Pulmonary artery endothelial cell (primary cell): ENCODE data around the gene FAM193A. TPM values are rescaled to one million over a fixed set of nuclear protein-coding genes. Genes with fewer than 3 reads are reported as not detected.

Experiments
- DNase-seq: peaks from one replicate; pipeline ENCODE4 v3.0.0-alpha.2; 2011; ENCODE audit warnings: low read depth, low spot score
- total RNA-seq: library from RNA; depleted of rRNA; stranded (reverse); fragments of >200 nt; gene quantifications from 2 replicates; pipeline ENCODE4 v1.2.3, GENCODE V29; 2014

The FAM193A gene, protein sequence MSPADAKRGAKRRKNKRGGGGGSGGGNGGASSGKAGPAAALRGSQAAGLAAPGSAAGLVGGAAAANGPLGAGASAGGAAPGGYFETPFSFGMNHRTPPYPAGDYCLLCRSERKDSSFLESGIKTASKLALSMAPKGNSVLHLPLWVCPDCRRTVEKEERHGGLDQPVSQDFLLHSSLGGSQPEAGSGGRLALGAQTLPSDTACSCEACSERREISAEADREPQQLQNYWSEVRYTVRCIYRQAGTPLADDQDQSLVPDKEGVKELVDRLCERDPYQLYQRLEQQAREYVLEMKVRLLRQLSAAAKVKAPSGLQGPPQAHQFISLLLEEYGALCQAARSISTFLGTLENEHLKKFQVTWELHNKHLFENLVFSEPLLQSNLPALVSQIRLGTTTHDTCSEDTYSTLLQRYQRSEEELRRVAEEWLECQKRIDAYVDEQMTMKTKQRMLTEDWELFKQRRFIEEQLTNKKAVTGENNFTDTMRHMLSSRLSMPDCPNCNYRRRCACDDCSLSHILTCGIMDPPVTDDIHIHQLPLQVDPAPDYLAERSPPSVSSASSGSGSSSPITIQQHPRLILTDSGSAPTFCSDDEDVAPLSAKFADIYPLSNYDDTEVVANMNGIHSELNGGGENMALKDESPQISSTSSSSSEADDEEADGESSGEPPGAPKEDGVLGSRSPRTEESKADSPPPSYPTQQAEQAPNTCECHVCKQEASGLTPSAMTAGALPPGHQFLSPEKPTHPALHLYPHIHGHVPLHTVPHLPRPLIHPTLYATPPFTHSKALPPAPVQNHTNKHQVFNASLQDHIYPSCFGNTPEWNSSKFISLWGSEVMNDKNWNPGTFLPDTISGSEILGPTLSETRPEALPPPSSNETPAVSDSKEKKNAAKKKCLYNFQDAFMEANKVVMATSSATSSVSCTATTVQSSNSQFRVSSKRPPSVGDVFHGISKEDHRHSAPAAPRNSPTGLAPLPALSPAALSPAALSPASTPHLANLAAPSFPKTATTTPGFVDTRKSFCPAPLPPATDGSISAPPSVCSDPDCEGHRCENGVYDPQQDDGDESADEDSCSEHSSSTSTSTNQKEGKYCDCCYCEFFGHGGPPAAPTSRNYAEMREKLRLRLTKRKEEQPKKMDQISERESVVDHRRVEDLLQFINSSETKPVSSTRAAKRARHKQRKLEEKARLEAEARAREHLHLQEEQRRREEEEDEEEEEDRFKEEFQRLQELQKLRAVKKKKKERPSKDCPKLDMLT (N-terminal part only)
- 7.0 and 7.7 TPM in 2 replicates for total RNA-seq

DNA sequence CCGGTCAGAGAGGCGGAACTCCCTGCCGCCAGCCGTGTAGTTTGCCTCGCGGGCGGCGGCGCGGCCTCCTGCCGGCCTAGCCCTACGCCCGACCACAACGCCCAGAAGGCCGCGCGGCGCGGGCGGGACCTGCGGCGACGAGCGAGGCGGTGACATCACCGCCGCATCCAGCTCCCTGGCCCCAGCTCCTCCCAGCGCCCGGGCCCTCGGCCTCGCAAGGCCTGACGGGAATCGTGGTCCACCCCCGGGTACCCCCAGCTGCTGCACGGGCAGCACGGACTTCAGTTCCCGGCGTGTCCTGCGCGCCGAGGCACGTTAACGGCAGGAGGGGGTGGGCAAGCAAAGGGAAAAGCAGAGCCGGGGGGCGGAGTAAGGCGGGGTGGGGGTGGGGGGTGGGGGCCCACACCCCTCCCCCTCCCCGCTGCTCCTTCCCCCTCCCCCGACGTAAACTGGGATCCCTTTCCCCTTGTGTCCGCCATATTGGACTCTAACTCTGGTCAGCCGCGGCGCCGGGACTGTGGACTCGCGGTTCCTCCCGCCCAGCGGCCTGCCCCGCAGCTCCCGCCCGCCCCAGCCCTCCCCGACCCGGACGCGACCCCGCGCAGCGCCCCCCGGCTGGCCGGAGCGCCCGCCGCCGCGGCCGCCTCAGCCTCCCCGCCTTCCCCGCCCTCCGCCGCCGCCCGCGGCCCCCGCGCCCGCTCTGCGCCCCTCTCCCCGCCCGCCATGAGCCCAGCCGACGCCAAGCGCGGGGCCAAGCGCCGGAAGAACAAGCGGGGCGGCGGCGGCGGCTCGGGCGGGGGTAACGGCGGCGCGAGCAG, at the start of gene FAM193A:
Gene FAM193A (plus strand): TSS at position 455 of the 818 bp plus-strand sequence. CDS start 269 bp downstream, at position 724.
- DNase-seq = peak; percentile 98

DNA sequence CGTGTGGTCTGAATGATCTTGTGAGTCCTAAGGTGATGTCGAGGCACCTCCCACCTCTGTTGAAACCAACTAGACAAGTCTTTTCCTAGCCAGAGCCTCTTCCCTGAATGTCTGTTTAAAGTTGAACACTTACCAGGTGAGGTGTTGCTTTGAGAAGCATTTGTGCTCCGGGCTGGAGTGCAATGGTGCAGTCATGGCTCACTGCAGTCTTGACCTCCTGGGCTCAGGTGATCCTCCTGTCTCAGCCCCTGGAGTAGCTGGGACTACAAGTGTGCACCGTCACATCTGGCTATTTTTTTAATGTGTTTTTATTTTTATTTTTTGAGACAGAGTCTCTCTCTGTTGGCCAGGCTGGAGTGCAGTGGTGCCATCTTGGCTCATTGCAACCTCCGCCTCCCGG, 49.5 kb upstream of the FAM193A start:
- no peak for DNase-seq

DNA sequence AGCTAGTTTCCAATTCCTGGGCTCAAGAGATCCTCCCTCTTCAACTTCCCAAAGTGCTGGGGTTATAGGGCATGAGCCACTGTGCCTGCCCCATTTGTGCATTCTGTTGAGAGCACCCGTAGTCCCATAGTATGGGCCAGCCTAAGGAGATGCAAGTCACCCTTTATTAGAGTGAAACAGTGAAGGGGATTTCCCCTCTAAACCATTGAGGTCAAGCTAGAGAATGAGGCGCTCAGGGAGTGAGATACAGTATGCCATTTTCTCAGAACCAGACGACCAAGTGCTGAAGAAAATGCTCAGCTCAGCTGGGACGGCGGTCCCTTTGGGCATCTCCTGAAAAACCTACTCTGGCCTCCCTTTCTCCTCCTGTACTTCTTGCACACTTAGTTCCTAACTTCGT, 48.8 kb upstream of the FAM193A start:
- DNase-seq = no peak

DNA sequence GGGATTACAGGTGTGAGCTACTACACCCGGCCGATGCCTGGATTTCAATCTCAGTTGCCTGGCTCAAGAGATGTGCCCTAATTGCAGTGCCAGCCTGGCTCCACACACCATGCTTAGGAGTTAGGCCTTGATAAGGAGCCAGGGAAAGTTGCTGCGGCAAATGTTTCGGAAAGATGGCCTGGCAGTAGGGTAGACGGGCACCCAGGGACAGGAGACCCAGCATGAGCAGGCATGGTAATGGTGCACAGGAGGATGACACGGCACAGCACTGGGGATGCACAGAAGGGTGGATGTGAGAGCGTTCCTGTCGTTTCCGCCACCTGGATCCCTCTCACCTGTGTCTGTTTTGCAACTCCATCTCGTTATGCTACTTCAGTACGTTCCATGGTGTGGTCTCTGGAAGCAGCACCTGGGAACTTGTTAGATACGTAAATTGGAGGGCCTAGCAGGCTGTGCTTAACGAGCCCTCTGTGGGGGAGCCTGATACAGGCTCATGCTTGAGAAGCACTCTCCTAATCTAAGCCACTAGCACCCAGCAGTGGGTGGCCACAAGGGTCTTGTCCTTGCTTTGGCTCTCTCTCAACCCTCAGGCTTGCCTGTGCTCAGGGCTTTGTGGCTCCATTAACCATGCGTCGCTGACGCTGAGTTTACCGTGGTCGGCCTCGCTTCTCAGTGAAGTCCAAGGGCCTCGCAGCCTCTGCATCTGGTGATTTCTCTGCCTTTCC, 47.2 kb upstream of the FAM193A start:
- DNase-seq = no peak

DNA sequence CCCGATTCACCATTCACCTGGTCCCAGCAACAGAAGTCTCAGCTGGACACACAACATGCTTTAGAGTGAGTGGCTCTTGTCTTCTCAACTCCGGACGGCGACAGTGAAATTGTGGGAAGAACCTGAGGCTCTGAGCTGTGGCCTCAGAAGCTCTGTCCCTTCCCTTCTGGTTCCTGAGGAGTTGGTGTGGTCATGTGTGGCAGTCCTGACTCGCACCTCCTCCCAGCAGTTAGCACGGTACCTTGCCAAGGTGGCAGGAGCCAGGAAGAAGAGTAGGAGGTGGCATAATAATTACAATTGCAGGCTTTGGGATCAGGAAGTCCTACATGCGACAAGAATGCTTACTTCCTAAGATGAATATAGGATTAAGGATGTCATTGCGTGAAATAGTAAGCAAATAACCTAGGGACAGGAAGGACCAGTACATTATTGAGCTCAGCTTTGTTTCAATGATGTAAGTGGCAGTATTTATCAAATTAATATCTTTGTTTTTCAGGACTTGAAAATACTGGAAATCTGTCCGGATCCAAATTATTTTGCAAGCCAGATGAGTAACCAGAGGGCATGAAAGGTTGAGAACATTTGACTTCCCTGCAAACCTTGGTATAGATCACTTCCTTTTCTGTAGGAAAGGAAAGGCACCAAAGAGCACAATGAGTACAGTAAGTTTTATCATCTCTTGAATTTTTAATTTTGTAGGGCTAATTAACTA, 46.5 kb upstream of the FAM193A start:
- no peak for DNase-seq

DNA sequence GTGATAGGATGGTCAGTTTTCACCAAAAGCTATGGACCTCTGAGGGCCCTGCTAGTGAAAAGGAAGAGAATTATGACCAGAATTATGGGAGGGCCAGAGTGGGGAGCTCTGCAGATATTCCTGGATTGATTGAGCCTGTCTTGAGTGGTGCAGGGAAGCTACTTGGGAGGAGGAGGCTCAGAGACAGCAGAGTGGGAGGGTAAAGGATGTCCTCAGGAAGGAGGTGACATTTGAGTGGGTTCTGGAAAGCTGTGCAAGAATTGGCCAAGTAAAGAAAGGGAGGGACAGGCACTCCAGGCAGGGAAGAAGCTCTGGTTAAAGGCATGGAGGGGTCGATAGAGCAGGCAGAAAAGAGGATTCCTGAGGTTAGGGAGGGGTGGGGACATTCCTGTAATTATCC, 43.5 kb upstream of the FAM193A start:
- DNase-seq = no peak

DNA sequence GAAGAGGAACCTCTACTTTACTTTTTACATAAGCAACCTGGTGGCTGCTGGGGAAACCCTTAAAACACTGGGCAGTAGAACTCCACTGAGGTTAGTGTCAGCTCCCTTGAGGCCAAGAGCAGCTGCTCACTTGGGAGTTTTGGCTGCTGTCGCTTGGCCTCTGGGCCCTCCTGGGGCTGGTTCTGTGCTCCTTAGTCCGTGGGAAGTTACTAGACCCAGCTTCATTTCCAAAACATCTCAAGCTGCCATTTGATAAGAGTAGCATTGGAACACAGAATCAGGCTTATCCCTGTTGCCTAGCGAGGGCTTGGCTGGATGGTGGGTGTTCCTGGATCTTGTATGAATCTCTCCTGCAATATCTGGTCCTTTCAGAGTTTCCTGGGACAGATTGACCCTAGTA, 41.5 kb upstream of the FAM193A start:
- no peak for DNase-seq

DNA sequence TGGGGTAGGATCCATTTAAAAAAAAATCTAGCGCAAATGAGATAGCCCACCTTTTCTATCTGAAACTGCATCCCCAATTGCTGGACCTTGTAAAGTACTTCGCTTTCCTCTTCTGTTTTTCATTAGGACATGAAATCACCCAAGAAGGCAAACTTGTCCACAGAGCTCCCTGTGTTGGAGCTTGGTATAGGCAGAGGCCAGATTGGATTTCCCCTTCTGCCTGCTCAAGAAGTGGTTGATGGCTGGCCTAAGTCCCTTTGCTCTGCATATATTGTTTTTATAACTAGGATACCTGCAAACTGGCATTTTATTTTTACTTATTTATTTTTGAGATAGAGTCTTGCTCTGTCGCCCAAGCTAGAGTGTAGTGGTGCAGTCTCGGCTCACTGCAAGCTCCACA, 39.1 kb upstream of the FAM193A start:
- no peak for DNase-seq

DNA sequence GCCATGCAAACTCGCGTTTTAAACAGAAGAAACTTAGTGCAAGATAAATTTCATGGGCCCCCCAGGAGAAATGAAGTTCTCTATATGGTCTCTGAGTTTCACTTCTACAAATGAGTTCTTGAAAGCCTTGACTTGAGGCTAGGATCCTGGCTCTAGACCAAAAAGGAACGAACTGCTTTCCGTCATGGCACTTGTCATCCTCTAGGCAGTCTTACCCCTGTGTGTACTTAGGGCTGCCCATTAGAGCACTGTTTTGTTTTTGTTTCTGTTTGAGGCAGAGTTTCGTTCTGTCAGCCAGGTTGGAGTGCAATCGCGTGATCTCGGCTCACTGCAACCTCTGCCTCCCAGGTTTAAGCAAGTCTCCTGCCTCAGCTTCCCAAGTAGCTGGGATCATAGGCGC, 38.5 kb upstream of the FAM193A start:
- DNase-seq = no peak

DNA sequence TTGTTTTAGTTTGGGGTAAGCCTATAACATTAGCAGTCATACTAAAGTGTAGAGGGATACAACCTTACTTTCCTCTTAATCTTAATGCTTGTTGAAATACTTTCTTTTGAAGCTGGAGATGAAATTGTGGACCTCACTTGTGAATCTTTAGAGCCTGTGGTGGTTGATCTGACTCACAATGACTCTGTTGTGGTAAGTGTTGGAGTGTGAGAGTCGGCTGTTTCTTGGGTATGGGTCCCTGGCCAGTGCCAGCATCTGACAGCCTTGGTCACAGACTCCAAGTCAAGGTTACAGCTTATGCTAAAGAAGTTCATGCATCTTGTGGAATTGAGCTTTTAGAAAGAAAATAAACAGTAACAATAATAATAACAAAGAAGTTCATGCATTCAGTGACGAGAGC, 35.9 kb upstream of the FAM193A start:
- no peak for DNase-seq

DNA sequence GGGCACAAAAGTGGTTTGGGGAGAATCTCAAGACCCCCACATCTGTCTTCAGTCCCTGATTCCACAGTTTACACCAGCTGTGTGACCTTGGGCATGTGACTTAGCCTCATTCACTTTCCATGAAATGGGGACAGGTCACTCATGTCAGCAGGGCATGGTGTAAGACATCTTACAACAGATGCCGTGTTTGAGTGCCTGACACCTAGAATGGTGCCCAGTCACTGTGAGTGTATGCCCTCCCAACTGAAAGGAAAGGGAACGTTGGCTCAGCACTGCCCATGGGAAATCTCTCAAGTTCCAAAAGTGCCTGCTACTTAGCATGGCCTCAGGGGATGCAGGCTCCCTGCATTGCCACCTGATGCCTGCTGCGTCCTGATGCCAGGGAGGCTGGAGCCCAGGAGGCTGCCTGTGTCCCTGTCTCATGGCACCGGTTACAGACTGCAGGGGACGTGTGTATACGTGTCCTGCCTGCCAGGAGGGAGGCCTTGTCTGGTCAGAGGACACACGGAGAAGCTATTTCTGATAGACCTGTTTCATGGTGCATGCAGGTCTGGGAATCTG, 35.3 kb upstream of the FAM193A start:
- DNase-seq = no peak

DNA sequence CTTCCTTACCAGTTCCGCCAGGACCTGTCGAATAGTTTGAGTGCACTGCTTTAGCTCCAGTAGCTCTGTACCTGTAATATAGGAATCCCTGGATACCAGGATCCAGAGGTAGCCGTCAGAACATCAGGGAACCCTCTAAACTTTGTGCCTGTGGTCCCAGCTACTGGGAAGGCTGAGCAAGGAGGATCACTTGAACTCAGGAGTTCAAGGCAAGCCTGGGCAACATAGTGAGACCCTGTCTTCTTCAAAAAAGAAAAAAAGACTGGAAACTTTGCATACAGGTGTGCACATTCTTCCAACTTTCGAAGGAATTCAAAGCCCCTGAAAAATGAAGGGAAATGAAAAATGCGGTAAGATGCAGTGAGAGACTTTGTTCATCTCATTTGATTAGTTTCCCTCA, 32.6 kb upstream of the FAM193A start:
- no peak for DNase-seq

DNA sequence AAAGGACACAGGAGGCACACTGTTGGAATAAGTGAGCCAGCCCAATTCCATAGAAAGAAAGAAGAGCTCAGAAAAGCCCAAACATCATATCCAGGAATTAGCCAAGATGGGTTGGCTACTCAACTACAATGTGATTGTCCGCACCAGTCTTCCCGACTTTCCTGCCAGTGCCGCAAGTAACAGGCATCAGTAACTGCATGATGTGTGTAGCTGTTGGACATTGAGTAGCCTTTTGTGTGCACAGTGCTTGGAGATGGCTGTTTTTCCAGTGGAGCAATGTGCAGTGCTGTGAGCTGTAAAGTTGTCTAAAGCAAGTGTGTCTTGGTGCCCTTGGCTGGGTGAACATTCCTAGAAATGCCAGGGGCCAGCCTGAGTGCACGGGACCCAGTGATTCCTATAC, 29.2 kb upstream of the FAM193A start:
- DNase-seq = no peak

DNA sequence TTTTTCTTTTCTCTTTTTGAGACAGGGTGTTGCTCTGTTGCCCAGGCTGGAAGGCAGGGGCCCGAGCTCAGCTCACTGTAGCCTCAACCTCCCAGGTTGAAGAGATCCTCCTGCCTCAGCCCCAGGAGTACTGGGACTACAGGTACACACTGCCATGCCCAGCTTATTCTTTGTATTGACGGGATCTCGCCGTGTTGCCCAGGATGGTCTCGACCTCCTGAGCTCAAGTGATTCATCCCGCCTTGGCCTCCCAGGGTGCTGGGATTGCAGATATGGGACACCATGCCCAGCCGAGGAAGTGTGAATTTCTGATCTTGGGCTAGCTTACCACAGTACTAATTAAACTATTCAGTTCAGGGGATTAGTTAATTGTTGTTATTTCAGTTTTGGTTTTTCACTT, 28.6 kb upstream of the FAM193A start:
- no peak for DNase-seq

DNA sequence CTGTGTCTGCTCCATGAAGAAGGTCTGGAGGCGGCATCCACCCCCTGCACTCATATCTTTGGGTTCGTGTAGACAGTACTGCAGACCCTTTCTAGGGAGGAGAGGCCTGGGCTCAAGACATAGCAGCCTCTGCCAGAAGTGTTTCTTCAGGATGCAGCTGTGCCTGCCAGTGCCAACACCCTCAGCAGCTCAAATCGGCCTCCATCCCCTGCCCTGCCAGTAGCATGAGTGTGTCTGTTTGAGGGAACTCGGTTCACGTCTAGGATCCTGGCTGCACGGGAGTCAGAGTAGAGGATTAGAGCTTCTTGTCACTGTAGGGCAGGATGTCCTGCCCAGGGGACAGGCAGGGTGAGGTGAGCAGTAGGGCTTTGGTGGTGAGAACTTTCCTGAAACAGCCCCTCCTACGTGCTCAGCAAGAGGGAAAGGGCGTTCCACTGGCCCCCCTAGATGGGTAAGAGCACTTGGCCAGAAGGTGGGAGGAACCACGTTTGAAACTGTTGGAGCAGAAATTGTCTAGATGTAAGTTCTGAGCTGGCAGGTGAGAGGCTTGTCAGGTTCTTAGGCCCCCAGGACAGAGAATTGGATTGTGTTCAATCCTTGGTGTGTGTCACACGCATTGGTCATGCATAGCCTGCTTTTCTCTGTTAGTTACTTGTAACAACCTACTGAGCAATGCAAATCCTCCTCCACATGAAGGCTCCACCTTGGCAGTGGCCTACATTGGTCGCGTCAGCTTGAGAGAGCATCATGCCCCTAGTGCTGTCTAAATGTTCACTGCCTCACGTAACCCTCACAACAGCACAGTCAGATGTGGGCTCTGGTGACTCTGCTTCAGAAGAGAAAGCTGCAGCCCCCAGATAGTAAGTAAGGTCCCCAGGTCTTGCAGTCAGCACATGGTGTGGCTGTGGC, 25.8 kb upstream of the FAM193A start:
- no peak for DNase-seq

DNA sequence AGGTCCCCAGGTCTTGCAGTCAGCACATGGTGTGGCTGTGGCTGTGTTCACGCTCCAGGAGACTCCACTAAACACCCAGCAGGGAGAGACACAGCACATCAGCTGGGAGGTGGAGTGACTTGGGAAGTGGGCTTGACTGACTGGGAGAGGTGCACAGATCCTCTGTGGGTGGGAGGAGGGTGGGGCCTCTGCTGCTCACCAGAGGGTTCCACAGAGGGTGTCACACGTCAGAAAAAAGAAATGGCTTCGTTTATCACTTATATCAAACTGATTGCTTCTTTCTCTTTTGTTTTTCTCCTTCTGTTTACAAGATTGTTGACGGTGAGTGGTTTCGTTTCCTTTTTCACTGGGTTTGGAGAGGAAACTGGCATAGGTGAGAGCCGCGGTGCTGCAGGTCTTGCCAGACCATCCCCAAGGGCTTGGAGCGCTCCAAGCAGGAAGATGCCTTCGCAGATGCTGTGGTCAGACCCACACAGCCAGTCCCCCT, 24.8 kb upstream of the FAM193A start:
- no peak for DNase-seq

DNA sequence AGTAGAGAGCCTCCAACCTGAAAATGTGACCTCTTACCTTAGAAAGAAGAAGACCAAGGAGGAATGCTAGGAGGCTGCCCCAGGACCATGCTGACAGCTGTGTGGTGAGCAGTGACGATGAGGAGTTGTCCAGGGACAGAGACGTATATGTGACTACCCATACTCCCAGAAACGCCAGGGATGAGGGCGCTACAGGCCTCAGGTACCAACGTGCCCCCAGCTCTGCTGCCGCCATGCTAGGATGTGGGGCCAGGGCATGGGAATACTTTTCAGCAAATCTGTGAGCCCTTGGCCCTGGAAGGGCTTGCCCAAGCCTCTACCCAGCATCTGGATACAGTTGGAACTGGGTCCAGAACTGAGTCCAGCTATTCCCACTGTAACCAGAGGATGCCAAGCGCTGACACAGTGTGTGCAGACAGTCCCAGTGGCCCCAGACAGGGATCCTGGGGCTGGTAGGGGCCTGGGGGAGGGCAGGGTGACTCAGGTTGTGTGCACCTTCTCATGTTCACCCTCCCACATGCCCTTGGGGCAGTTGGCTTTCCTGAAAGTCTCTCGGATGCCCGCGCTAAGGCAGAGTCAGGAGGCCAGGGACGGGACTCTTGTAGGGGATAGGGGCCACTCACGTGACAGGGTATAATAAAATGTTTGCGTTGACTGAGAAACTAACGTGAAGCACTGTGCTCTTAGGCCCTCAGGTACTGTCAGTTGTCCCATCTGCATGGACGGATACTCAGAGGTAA, 23.9 kb upstream of the FAM193A start:
- DNase-seq = no peak
